ENCODE data around the gene HSPB7.
A peak's percentile ranks its signal among the peaks of the same experiment; 100 is the strongest.

Gene HSPB7

GRCh38 chr1:16013220-16013907, 4.5 kb downstream of the HSPB7 start:
- DNase-seq (ENCODE audit: low read depth), result peak; percentile 56

GRCh38 chr1:16012590-16013219, 5.1 kb downstream of the HSPB7 start:
- peak; percentile 20 for TF ChIP-seq CTCF (conservative IDR thresholded peaks at IDR 0.05; ENCODE audit: low read length)
- peak; percentile 87 for DNase-seq (ENCODE audit: low read depth)
- H3K4me3 ChIP-seq (ENCODE audit: low read length), result peak overlapping the region; percentile 42

More at GRCh38 chr1:16013220-16013907, 4.5 kb downstream of the HSPB7 start:
- peak overlapping the region; percentile 42 for H3K4me3 ChIP-seq (ENCODE audit: low read length)
- TF ChIP-seq CTCF (conservative IDR thresholded peaks at IDR 0.05; ENCODE audit: low read length), result no peak

GRCh38 chr1:16011936-16012589, 5.8 kb downstream of the HSPB7 start:
- no peak for DNase-seq (ENCODE audit: low read depth)
- TF ChIP-seq CTCF (conservative IDR thresholded peaks at IDR 0.05; ENCODE audit: low read length), result no peak
- H3K4me3 ChIP-seq (ENCODE audit: low read length), result peak overlapping the region; percentile 31; the same call in 1 of the 2 replicates

GRCh38 chr1:16010837-16011236, 7.0 kb downstream of the HSPB7 start:
- no peak for TF ChIP-seq CTCF (conservative IDR thresholded peaks at IDR 0.05; ENCODE audit: low read length)
- no peak overlapping the region for H3K4me3 ChIP-seq (ENCODE audit: low read length)
- no peak for DNase-seq (ENCODE audit: low read depth)

GRCh38 chr1:16009678-16010077, 8.2 kb downstream of the HSPB7 start:
- no peak for DNase-seq (ENCODE audit: low read depth)
- TF ChIP-seq CTCF (conservative IDR thresholded peaks at IDR 0.05; ENCODE audit: low read length), result no peak
- H3K4me3 ChIP-seq (ENCODE audit: low read length), result no peak overlapping the region

- no peak overlapping the region for H3K4me3 ChIP-seq (ENCODE audit: low read length)
- peak; percentile 96 for TF ChIP-seq CTCF (conservative IDR thresholded peaks at IDR 0.05; ENCODE audit: low read length)
- peak; percentile 58 for DNase-seq (ENCODE audit: low read depth)
These were observed 8.8 kb downstream of the HSPB7 start for GRCh38 chr1:16009030-16009460.

All from AG10803 (cell line).